AG04449 (cell line): ENCODE measurements around the gene MRPL21.

Experiments used
- CTCF ChIA-PET: fragments of 350-600 bp; formaldehyde crosslinking; extraction: SDS; loops from one replicate; lab custom pipeline; 2021; ENCODE audit warnings: antibody characterized with exemption; lab: Yijun Ruan, JAX
- POLR2A ChIA-PET: fragments of 400-600, 350-600 bp; formaldehyde crosslinking; extraction: SDS; loops from one replicate; lab custom pipeline; 2020; ENCODE audit warnings: antibody characterized with exemption, inconsistent platforms; lab: Yijun Ruan, JAX
- DNase-seq: peaks from one replicate; pipeline ENCODE4 v3.0.0-alpha.2; 2010; ENCODE audit warnings: low read depth, low spot score
- H3K4me3 ChIP-seq: 2 replicates; pipeline ENCODE4 v1.5.1; 2011; ENCODE audit warnings: low read depth, mild to moderate bottlenecking, control low read depth, low read length
- TF ChIP-seq, protein P1 (sequence below): IDR thresholded peaks from one replicate; pipeline ENCODE4 v1.5.1; 2011; ENCODE audit warnings: mild to moderate bottlenecking, moderate library complexity, low read length, control low read depth, inconsistent platforms; ENCODE audit not compliant: insufficient read depth; ENCODE audit errors: missing control alignments

MRPL21 gene

DNA sequence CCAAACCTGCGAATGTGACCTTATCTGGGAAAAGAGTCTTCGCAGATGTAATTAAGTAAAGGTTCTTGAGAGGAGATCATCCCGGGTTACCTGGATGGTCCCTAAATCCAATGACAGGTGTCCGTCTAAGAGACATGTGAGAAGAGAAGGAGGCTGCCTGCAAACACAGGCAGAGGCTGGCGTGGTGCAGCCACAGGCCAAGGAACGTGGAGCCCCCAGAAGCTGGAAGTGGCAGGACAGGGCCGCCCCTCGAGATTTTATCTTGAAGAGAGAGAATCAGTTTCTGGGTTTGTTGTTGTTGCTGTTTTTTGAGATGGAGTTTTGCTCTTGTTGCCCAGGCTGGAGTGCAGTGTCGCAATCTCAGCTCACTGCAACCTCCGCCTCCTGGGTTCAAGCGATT, 43.5 kb upstream of the MRPL21 start:
- CTCF ChIA-PET: no interaction called here
- POLR2A ChIA-PET: interaction anchor here (1.3 kb wide), 1 partner anchor 64 kb away, joined by 4 read pairs; no protein-coding TSS in a partner anchor

DNA sequence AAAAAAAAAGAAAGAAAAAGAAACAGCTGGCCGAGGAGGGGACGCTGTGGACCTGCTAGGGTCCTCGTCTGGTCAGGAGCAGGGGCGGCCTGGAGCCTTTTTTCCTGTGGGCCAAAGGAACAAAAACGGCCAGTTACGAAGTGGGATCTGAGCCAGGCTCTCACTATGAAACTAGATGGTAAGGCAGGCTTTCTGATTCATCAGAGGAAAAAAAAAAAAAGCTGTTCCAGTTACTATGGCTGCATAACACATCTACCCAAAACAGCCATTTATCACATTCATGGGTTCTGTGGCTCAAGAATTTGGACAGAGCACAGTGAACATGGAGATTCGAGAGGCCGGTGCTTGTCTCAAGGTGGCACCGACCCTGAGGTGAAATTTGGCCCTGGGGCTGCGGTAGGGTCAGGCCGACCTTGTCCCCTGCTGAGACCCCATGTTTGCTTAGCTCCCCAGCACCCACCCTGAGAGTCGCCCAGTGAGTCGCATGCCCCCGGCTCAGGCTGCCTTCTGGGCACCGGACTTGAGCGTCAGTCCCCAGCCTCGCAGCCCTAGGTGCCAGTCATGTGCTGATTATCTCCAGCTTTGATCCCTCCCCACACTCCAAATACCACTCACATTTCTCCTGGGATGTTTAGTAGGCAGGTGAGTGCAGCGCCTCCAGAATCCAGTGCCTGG, 42.9 kb upstream of the MRPL21 start:
- CTCF ChIA-PET: no interaction called here
- H3K4me3 ChIP-seq: no peak overlapping the region
- TF ChIP-seq, protein P1, sequence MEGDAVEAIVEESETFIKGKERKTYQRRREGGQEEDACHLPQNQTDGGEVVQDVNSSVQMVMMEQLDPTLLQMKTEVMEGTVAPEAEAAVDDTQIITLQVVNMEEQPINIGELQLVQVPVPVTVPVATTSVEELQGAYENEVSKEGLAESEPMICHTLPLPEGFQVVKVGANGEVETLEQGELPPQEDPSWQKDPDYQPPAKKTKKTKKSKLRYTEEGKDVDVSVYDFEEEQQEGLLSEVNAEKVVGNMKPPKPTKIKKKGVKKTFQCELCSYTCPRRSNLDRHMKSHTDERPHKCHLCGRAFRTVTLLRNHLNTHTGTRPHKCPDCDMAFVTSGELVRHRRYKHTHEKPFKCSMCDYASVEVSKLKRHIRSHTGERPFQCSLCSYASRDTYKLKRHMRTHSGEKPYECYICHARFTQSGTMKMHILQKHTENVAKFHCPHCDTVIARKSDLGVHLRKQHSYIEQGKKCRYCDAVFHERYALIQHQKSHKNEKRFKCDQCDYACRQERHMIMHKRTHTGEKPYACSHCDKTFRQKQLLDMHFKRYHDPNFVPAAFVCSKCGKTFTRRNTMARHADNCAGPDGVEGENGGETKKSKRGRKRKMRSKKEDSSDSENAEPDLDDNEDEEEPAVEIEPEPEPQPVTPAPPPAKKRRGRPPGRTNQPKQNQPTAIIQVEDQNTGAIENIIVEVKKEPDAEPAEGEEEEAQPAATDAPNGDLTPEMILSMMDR: no peak
- POLR2A ChIA-PET: interaction anchor here (1.3 kb wide), 1 partner anchor 64 kb away, joined by 4 read pairs; no protein-coding TSS in a partner anchor
- DNase-seq: peak; percentile 52

More for the DNA sequence above, 43.5 kb upstream of the MRPL21 start:
- no peak overlapping the region for H3K4me3 ChIP-seq
- TF ChIP-seq, protein P1: no peak
- DNase-seq: no peak

GRCh38 chr11:68942751-68943271, 39.2 kb upstream of the MRPL21 start:
- POLR2A ChIA-PET: no interaction called here
- no peak overlapping the region for H3K4me3 ChIP-seq
- CTCF ChIA-PET: interaction anchor here (0.9 to 1.4 kb wide), 3 partner anchors 14 to 101 kb away, joined by 3 to 5 read pairs (median 3); no protein-coding TSS in a partner anchor
- DNase-seq: no peak
- TF ChIP-seq, protein P1: no peak

DNA sequence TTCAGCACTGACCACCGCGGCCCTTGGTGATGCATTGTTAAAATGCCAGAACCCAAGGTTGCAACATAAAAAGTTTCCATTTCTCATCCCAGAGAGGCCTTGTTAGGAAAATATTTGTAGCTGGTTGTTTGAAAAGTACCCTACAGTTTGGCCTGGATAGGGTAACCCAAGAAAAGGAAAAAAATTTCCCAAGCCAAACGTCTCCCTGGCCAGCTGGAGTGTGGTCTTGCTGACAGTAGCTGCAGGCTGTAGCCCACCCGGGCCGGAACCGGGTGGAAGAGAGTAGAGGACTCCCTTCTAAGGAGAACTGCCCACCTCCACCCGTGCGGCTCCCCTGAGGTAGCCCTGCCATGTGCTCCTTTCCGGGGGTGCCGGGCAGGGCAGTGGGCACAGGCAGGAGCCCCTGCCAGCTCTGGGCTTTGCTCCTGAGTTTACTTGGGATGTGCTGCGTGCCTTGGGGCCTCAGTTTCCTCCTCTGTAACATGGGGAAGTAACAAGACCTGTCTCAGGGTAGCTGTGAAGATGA, 38.5 kb upstream of the MRPL21 start:
- TF ChIP-seq, protein P1: no peak
- ChIA-PET POLR2A (no interaction called here), CTCF (interaction anchor here (0.9 to 1.4 kb wide), 3 partner anchors 13 to 102 kb away, joined by 3 to 5 read pairs (median 3); no protein-coding TSS in a partner anchor)
- DNase-seq: no peak
- H3K4me3 ChIP-seq: no peak overlapping the region

DNA sequence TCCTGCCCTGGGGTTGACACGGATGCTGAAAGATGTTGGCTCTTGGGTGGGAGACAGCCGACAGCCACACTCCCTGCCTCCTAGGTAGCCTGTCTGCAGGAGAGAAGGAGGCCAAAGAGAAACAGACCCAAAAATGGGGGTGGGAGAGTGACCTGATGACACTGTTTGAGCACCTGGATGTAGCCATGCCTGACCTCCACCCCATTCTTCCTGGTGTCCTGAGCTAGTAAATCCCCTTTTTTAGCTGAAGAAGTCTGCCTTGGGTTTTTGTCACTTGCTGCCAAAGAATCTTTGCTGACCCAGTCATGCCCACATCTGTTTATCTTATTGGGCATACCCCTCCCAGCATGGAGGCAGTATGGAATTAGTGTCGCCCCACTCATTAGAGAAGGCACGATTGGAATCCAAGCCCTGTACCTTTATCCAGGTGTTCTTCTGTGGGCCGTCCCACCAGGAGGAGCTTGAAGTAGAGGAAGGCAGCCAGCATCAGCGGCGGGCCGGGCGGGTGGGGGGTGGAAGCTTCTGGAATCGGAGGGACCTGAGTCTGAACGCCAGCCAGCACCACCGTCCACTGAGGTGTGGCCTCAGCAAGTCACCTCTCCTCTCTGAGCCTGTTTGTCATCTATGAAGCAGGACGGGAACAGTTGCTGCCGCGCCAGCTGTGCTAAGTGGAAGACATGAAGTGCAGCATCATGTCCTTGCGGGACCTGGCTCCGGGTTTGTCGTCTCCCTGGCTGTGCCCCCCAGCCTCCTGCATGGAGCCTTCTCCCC, 37.9 kb upstream of the MRPL21 start:
- POLR2A ChIA-PET: no interaction called here
- DNase-seq: no peak
- TF ChIP-seq, protein P1: no peak
- no peak overlapping the region for H3K4me3 ChIP-seq
- CTCF ChIA-PET: interaction anchor here (1.4 kb wide), 2 partner anchors 29 to 103 kb away, joined by 3 to 5 read pairs; no protein-coding TSS in a partner anchor
